ENCODE results near the gene ZBTB46. TPM values are rescaled to one million over a fixed set of nuclear protein-coding genes. Genes with fewer than 3 reads are reported as not detected.

ZBTB46 gene
- total RNA-seq, 1 experiment from 2014 or later: 27.1 TPM

DNA sequence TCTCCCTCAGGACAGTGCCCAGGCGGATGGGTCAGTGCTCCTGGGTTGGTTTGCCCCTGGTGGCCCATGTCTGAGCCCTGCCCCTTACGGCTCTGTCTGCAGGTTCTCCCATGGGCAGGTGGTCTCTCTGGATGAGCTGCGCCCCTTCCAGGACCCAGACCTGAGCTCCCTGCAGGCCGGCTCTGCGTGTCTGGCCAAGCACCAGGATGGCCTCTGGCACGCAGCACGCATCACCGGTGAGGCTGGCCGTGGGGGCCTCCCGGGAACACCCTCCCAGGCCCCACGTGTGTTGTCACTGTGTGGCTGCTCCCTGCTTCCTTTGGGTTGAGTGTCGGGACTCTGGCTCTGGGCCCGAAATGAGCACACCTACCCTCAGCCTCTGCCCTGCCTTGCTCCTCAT is 97.9 kb downstream of the ZBTB46 start:
- Mint-ChIP-seq H3K9me3 (no peaks in the 10 kb centered on the region), H3K36me3 (ENCODE audit: insufficient read depth in 1 of 3, low read depth in 3 of 3) (peaks cover 11 to 36% (median 14%) of the 10 kb centered on the region in 3 experiments; a peak in 6 of 7 replicates), H3K27ac (no peak overlapping the region), H3K4me3 (no peak overlapping the region), H3K27me3 (ENCODE audit: low read depth) (no peaks in the 10 kb centered on the region; the same call in 1 of the 2 replicates), H3K4me1 (no peaks in the 10 kb centered on the region)
- Histone ChIP-seq H3K56ac (ENCODE audit: insufficient read length, low read depth, low read length) (no peak overlapping the region), H2AK5ac (ENCODE audit: insufficient read length, low read length) (no peak overlapping the region), H3K14ac (ENCODE audit: insufficient read depth, low read length) (no peak overlapping the region), H3K23ac (ENCODE audit: insufficient read length, low read depth, low read length) (no peak overlapping the region), H2BK12ac (ENCODE audit: insufficient read length, low read depth, low read length) (no peak overlapping the region), H2AFZ (ENCODE audit: low read length) (no peak overlapping the region), H4K91ac (ENCODE audit: insufficient read length, low read depth, low read length) (no peak overlapping the region), H3K18ac (ENCODE audit: insufficient read length, low read depth, low read length) (no peak overlapping the region), H2BK15ac (ENCODE audit: low read depth, low read length) (no peak overlapping the region), H2BK20ac (ENCODE audit: low read depth, low read length, poor library complexity, severe bottlenecking) (no peak overlapping the region), H3K4me2 (ENCODE audit: insufficient read depth, insufficient read length, low read length) (no peak overlapping the region), H4K8ac (replicated peaks; ENCODE audit: insufficient read length, low read depth, low read length) (no peak overlapping the region), H2BK120ac (ENCODE audit: low read depth, low read length, poor library complexity, severe bottlenecking) (no peak overlapping the region), H3K27ac (ENCODE audit: insufficient read length, low read depth, low read length) (no peak overlapping the region), H2BK5ac (ENCODE audit: insufficient read length, low read length) (no peak overlapping the region), H4K5ac (ENCODE audit: insufficient read length, low read depth, low read length) (no peak overlapping the region), H3K9me3 (ENCODE audit: control insufficient read depth, low read depth, low read length) (no peaks in the 10 kb centered on the region), H3K79me1 (ENCODE audit: insufficient read depth, low read depth, low read length, poor library complexity, severe bottlenecking) (peaks cover 3% of the 10 kb centered on the region), H3K9ac (ENCODE audit: extremely low read depth, insufficient read length, low read length) (no peak overlapping the region), H3K4ac (ENCODE audit: low read depth, low read length) (no peak overlapping the region), H3K4me1 (ENCODE audit: insufficient read depth, low read length) (no peaks in the 10 kb centered on the region), H3K23me2 (ENCODE audit: insufficient read length, low read depth, low read length, poor library complexity, severe bottlenecking) (no peaks in the 10 kb centered on the region), H3T11ph (ENCODE audit: low read length) (no peak overlapping the region), H4K20me1 (ENCODE audit: control insufficient read depth, insufficient read depth, insufficient read length) (no peaks in the 10 kb centered on the region), H3K79me2 (ENCODE audit: insufficient read depth, low read length) (no peaks in the 10 kb centered on the region), H3K27me3 (ENCODE audit: insufficient read depth, low read length) (no peaks in the 10 kb centered on the region)
- WGBS (ENCODE audit: extremely low coverage, insufficient read length, low lambda C conversion rate): no CpG with 5 or more reads among the region's 13 CpGs
- TF ChIP-seq, protein P1, sequence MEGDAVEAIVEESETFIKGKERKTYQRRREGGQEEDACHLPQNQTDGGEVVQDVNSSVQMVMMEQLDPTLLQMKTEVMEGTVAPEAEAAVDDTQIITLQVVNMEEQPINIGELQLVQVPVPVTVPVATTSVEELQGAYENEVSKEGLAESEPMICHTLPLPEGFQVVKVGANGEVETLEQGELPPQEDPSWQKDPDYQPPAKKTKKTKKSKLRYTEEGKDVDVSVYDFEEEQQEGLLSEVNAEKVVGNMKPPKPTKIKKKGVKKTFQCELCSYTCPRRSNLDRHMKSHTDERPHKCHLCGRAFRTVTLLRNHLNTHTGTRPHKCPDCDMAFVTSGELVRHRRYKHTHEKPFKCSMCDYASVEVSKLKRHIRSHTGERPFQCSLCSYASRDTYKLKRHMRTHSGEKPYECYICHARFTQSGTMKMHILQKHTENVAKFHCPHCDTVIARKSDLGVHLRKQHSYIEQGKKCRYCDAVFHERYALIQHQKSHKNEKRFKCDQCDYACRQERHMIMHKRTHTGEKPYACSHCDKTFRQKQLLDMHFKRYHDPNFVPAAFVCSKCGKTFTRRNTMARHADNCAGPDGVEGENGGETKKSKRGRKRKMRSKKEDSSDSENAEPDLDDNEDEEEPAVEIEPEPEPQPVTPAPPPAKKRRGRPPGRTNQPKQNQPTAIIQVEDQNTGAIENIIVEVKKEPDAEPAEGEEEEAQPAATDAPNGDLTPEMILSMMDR (conservative IDR thresholded peaks at IDR 0.05): no peak
- no peak for DNase-seq
